SKM-1 treated with dmso at 0.1 percent for 144 hours (cell line): ENCODE measurements around the gene CHRNA9.
A peak's percentile ranks its signal among the peaks of the same experiment; 100 is the strongest.
"Not testable (repeated sequence)": the region's sequence is repeated elsewhere in the genome, so short reads cannot be mapped to it uniquely, and the experiment has no call there.

ENCODE experiments used
- DNase-seq: peaks from one replicate; lab custom pipeline; 2025; ENCODE audit not compliant: unreplicated experiment; lab: John Stamatoyannopoulos, UW

The CHRNA9 gene

GRCh38 chr4:40378619-40379018 lies 43.5 kb downstream of the CHRNA9 start:
- DNase-seq = no peak

- no peak for DNase-seq
Observed at GRCh38 chr4:40379248-40379647, 44.1 kb downstream of the CHRNA9 start.

- DNase-seq = no peak
Observed at GRCh38 chr4:40380647-40381046, 45.5 kb downstream of the CHRNA9 start.

GRCh38 chr4:40388239-40388638 lies 53.1 kb downstream of the CHRNA9 start:
- no peak for DNase-seq

- no peak for DNase-seq
Observed at GRCh38 chr4:40389986-40390385, 54.9 kb downstream of the CHRNA9 start.

GRCh38 chr4:40392241-40392640 lies 57.1 kb downstream of the CHRNA9 start:
- not testable (repeated sequence) for DNase-seq

GRCh38 chr4:40394236-40394635 lies 59.1 kb downstream of the CHRNA9 start:
- DNase-seq = no peak

- no peak for DNase-seq
Observed at GRCh38 chr4:40395166-40395900, 60.2 kb downstream of the CHRNA9 start.

GRCh38 chr4:40395908-40396793 lies 61.0 kb downstream of the CHRNA9 start:
- DNase-seq = no peak

GRCh38 chr4:40399578-40399977 lies 64.4 kb downstream of the CHRNA9 start:
- peak; percentile 12 for DNase-seq

- DNase-seq = no peak
Observed at GRCh38 chr4:40401096-40401495, 66.0 kb downstream of the CHRNA9 start.

- DNase-seq = no peak
Observed at GRCh38 chr4:40401631-40402030, 66.5 kb downstream of the CHRNA9 start.

GRCh38 chr4:40402556-40402955 lies 67.4 kb downstream of the CHRNA9 start:
- no peak for DNase-seq

GRCh38 chr4:40403081-40403480 lies 67.9 kb downstream of the CHRNA9 start:
- DNase-seq = no peak
